ENCODE data around the gene C11orf65. TPM values are rescaled to one million over a fixed set of nuclear protein-coding genes. Genes with fewer than 3 reads are reported as not detected.

Gene C11orf65
- polyA plus RNA-seq, 1 donor = 3.4 TPM

- no peak for DNase-seq
Measured at GRCh38 chr11:108370990-108371389, 96.3 kb downstream of the C11orf65 start.

DNA sequence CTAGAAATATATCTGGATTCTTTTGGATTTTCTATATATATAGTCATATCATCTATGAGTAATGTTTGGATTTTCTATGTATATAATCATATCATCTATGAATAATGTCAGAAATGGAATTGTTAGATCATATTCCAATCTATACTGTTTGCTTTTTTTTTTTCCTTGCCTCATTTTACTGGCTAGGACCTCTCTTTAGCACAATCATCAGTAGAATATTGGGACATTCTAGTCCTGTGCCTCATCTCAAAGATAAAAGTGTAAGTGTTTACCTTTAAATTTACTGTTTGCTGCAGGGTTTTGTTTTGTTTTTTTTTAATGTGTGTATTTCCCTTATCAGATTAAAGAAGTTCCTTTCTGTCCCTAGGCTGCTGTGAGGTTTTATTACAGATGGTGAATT is 97.0 kb downstream of the C11orf65 start:
- no peak for DNase-seq

GRCh38 chr11:108369064-108369463 is 98.3 kb downstream of the C11orf65 start:
- no peak for DNase-seq

DNA sequence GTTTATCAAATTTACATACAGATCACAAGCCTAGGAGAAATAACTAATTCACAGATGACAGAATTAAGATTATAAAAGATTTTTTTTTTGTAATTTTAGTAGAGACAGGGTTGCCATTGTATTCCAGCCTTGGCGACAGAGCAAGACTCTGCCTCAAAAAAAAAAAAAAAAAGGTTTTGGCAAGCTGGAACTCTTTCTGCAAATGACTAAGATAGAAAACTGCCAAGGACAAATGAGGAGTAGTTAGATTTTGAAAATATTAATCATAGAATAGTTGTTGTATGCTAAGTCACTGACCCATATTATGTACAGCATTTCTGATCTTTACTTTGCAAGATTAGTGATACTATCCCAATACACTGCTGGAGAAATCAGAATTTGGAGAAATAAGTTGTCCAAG is 99.2 kb downstream of the C11orf65 start:
- no peak for DNase-seq

GRCh38 chr11:108364159-108364558 is 103.2 kb downstream of the C11orf65 start:
- no peak for DNase-seq

DNA sequence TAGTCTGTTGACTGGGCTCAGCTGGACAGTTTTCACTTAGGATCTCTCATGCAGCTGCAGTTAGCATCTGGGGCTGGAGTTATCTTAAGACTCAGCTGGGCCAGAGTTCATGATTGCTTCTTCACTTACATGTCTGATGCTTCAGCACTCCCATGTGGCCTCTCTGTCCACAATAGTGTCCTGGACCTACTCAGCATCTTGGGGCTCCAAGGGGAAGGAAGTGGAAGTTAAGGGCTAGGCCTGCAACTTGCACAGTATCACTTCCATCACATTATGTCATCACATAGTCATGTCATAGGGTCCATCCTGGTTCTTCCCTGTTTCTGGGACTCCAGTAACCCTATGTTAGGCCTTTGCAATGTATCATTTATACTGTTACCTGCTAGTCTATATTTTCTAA is 115.9 kb downstream of the C11orf65 start:
- no peak for DNase-seq

GRCh38 chr11:108346451-108346850 is 120.9 kb downstream of the C11orf65 start:
- DNase-seq = no peak

DNA sequence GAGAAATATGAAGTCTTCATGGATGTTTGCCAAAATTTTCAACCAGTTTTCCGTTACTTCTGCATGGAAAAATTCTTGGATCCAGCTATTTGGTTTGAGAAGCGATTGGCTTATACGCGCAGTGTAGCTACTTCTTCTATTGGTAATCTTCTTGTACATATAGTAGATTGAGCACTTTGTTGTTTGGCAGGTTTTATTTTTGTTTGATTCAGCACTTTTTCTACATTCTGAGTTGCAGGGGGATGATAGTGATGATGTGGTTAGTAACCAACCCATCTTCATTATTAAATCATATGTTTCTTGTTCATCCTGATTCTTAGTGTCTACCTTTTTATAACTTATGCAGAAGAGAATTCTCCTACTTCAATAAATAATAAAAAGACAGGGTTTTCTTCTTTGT is 121.6 kb downstream of the C11orf65 start:
- no peak for DNase-seq

- DNase-seq = no peak
Measured at GRCh38 chr11:108343714-108344113, 123.6 kb downstream of the C11orf65 start.

DNA sequence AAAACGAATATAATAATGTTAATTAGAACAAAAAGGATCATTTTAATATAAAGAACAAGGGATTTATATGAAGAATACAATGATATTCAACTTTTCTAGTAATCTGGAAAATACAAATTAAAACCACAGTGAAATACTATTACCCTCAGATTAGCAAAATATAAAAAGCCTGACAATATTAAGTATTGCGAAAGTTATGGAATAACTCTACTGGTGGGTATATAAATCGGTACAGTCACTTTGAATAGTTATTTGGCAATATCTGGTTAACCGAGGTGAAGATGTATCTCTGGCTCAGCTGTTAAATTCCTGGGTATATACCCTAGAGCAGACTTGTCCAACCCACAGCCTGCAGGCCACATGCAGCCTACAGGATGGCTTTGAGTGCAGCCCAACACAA is 125.7 kb downstream of the C11orf65 start:
- DNase-seq = no peak

DNA sequence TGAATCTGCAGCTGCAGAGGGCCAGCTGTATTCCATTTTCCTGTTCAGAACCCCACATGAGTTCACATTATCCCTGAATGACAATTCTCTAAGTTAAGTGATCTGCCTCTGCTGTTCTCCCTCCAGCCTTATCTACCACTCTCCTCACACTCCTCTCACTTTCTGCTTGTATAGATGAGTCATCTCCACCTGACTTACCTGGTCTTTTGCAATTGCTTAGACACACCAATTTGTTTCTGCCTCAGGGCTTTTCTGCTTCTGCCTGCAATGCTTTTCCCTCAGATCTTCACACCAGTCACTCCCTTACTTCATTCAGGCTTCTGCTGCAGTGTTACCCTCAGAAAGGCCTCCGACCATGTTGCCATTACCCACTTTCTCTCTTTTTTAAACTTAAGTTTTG is 126.4 kb downstream of the C11orf65 start:
- no peak for DNase-seq

GRCh38 chr11:108338750-108339149 is 128.6 kb downstream of the C11orf65 start:
- DNase-seq = no peak

DNA sequence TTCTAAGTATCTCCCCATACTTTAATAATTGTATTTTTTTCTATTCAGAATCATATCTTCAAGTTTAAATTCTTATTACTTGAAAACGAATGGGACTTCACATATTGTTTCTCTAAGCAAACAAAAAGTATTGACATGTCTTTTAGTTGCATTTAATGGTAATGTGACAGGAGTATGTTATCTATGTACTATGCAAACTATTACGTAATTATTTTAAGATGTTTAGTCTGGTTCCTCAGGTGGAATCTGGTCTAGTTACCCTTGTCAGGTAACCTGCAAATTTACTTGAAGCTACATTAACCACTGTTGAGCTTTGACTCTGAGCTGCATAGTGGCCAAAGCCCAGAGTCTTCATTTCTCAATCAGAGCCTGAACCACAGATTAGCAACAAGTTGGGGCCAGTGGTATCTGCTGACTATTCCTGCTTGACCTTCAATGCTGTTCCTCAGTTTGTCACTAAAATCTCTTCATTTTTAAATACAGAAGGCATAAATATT is 133.9 kb downstream of the C11orf65 start:
- no peak for DNase-seq

Other genes starting within 250 kb of the C11orf65 start
- gene NPAT, start 244.9 kb downstream of the C11orf65 start, polyA plus RNA-seq (ENCODE audit: insufficient read length) = 23.7 TPM
- 113 TPM for gene ATM, start 244.5 kb downstream of the C11orf65 start, polyA plus RNA-seq (ENCODE audit: insufficient read length)
- 47.7 TPM for gene POGLUT3, start 30.9 kb upstream of the C11orf65 start, polyA plus RNA-seq (ENCODE audit: insufficient read length)
- gene EXPH5, start 126.2 kb upstream of the C11orf65 start, polyA plus RNA-seq (ENCODE audit: insufficient read length) = 6.3 TPM
- gene DDX10, start 197.5 kb upstream of the C11orf65 start, polyA plus RNA-seq (ENCODE audit: insufficient read length) = 79.5 TPM

Data from left kidney (tissue), 2 donors.